NCI-H510A treated with DMSO at 0.1 percent for 48 hours (cell line): ENCODE data around the gene ZNF385B.
"Not testable (repeated sequence)": the region's sequence is repeated elsewhere in the genome, so short reads cannot be mapped to it uniquely, and the experiment has no call there.

ENCODE experiments used
- DNase-seq: peaks from one replicate; lab custom pipeline; 2025; lab: John Stamatoyannopoulos, UW

Gene ZNF385B

DNA sequence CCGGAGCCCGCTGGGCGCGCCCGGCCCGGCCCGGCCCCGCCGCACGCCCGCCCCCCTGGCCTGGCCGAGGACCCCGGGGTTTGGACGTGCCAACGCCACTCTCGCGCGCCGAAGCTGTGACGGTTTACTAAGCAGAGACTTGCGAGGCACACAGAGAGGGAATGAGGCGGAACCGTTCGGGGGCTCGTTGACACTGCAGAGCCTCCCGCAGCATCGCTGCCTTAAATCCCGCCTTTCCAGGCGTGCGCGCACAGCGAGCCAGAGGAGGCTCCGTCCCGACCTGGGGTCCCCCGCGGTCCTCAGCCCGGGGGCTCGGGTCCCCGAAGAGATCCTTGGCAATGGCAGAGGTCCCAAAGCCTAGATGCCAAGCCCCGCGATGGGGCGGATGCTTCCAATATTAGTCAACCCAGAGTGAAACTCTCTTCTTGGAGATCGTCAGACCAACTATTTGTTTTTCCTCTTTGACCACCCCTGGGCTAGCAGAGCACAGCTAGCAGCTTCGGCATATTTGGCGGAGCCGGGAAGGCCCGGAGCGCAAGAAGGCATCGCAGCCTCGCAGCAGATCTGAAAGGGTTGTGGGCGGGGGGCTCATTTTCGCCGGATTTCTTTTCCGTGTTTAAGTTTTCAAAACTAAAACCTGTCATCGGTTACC, at the start of gene ZNF385B:
TSS of gene ZNF385B (minus strand) at position 197 of the 652 bp plus-strand sequence.
- DNase-seq: peak; percentile 68

DNA sequence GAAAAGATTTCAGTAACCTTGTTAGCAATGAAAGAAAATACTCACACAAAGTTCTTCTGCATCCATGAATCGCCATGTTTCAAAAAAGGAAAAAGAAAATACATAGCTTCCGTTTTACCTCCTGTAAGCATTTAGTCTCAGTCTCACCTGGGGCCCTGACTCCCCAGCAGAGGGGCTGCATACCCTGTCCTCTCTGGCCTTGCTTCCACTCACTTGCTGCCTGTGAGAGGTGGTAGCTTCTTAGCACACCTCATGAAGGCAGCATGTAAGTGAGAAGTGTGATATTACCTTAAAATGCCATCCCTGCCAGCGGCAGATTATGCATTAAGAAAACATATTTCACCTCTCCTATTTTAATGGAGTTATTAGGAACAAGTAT, 49.3 kb upstream of the ZNF385B start:
- no peak for DNase-seq

DNA sequence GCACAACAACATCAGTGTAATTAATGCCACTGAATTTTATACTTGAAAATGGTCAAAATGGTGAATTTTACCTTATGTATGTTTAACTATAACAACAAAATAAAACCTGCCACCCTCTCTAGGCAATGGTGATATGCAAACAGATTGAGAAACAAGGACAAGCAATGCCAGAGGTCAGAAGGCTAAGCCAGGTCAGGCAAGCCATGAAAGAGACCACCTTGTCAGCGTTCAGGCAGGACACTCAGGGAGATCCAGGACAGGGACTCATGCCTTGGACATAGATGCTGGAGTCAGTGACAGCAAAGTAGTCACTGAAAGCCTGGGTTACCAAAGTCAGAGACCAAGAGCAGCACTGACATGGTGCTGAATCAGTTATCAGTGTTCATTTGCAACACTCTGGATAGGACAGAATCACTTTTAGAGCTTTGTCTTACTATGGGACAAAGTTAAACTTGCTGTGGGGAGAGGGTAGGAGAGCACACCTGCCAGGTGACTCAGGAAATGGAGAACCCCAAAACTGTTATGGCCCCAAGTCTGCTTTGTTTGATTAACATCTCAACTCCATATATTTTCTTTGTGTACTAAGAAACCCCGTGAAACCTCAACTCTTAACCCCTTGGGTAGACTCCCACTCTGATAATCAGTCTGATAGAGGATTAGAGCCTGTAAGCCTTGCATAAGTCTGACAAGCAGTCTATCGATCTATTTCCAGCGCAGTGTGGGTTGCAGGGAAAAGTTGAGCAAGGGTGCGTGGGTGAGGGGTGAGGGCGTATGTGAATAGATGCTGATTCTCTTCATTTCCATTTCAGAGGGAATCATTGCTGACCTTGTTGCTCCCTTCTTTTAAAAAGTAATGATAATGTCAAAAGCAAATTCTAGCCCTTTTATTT, 48.7 kb upstream of the ZNF385B start:
- no peak for DNase-seq

DNA sequence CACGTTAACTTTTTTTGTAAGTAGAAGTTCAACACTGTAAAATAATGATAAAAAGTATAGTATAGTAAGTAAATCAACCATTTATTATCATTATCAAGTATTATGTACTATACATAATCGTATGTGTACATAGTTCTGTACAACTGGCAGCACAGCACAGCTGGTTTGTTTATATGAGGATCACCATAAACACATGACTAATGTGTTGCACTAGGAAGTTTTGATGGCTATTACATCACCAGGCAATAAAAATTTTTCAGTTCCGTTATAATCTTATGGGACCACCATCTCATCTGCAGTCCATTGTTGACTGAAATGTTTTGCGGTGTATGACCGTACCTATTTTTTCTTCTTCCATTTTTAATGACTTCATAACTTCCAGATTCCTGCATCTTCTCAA, 39.2 kb upstream of the ZNF385B start:
- DNase-seq: no peak

DNA sequence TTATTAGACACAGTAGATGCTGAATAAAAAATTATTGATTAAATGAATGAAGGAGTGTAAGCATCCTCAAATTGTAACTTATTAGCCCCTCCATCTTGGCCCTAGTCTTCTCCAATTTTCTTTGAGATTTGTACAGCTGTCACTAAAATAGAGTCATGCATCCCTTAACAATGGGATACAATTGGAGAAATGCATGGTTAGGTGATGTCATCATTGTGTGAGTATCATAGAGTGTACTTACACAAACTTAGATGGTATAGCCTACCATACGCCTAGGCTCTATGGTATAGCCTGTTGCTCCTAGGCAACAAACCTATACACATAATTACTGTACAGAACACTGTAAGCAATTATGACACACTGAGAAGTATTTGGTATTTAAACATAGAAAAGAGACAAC, 38.3 kb upstream of the ZNF385B start:
- DNase-seq: no peak

DNA sequence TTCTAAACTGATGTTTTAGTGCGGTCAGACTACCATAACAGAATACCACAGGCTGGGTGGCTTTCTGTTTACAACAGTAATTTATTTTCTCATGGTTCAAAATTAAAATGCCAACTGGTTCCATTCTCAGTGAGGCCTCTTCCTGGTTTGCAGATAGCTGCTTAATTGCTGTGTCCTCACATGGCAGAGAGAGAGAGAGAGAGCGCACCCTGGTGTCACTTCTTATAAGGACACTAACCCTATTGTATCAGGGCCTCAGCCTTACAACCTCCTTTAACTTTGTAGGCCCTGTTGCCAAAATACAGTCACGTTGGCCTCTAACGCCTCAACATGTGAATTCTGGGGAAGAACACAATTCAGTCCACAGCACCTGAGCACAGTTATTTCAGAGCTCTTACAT, 37.5 kb upstream of the ZNF385B start:
- DNase-seq: peak; percentile 14

DNA sequence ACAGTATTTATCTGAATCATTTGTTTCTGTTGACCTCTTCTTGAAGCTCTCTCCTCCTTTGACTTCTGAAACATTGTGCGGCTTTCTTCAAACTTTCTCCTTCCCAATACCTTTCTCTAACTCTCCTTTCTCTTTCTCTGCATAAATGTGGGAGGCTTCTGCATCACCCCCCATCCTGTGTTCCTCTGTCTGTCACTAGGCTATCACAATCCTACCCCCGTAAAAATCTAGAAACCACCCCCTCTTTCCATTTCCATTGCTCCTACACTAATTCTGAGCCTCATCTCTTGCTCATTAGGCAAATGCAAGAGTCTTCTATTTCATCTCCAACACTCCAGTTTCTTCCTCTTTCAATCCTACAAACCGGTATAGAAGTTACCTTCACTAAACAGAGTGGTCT, 32.2 kb upstream of the ZNF385B start:
- DNase-seq: no peak

DNA sequence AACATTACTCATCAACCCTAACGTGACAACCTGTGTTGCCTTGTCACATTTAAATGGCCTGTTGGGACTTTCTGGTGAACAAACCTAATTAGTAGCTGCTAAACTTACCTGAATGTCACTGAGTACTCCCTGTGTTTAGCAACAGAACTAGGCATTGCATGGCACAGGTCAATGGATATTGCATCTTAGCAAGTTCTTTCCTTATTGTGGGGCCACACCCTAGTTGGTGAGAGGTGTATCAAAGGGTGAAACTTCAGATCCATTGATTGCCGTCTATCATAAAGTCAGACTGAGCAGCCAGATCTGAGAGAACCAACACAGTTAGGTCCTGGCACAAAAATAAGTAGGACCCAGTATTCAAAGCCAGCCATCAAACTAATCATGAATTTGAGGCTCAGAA, 29.8 kb upstream of the ZNF385B start:
- no peak for DNase-seq

DNA sequence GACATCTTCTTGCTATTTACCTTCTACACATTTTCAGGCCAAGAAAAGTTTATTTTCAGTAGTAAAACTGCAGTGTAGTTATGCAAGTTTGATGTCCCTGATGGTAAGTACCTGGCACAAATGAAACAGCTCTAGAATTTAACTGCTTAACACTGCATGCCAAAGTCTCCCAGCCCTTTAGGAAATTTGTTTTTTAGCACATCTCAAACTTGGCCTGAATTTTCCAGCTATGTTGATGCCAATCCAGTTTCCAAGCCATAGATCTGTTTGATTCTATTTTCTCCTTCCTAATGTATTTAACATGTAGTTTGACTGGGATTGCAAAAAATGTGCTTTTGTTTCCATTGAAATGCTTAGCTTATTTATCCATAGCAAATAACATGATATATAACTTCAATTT, 29.3 kb upstream of the ZNF385B start:
- DNase-seq: no peak

DNA sequence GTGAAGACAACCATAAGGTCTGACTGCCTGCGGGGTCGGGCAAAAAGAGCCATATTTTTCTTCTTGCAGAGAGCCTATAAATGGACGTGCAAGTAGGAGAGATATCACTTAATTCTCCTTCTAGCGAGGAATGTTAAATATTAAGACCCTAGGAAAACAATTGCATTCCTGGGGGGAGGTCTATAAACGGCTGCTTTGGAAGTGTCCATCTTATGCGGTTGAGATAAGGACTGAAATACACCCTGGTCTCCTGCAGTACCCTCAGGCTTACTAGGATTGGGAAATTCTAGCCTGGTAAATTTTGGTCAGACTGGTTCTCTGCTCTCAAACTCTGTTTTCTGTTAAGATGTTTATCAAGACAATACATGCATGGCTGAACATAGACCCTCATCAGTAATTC, 27.2 kb upstream of the ZNF385B start:
- not testable (repeated sequence) for DNase-seq

DNA sequence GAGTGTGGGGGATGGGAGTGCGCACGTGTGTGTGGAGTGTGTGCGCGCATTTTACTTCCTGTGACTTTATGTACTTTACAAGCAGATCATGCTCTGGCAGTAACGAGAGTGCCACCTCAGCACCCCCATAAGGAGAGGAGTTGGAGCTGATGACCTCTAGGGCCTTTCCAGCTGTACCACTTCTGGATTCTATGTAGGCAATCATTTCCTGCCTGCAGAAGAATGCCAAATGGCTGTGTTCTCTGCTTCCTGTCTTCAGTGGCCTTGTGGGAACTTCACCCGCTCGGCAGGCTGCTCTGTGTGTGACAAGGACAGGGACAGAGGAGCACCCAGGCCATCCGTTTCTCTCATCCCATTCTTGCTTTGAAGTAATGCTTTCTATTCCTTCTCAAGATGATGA, 22.8 kb upstream of the ZNF385B start:
- no peak for DNase-seq

DNA sequence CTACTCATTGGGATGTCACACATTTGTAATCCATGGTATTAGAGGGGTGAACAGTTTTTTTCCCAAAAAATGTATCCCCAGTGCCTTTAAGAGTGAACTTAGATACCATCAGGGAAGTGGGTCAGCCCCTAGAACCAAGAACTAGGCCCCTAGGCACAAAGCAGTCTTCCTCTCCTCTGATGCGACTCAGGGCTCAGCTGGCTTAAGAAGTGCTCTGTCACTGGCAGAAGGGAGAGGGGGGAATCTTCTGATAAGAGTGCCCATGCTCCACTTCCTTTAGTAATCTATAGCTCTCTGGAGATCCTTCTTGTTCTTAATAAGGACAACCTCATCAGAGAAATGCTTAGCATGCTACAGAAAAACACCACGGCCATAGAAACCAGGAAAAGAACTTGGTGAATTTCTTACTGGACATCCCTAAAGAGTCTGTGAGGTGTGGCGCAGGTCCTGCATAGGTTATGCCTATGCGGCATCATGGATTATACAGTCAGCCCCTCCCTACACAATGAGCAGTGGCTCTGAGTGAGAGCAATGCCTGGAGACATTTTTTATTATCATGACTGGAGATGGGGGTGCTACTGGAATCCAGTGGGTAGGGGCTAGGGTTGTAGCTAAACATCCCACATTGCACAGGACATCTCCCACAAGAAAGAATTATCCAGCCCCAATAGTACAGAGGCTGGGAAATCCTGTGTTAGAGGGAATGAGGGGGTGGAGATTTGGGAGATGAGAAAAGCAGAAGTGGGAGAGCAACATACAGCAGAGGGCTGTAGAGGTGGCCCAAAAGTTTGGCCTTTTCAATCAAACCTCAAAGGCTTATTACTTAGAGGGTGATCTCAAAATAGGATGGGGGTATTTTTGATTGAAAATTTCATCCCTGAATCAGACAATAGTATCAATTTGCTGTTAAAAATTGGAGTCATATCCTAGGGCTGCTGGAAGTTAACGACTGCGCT, 21.7 kb upstream of the ZNF385B start:
- no peak for DNase-seq

DNA sequence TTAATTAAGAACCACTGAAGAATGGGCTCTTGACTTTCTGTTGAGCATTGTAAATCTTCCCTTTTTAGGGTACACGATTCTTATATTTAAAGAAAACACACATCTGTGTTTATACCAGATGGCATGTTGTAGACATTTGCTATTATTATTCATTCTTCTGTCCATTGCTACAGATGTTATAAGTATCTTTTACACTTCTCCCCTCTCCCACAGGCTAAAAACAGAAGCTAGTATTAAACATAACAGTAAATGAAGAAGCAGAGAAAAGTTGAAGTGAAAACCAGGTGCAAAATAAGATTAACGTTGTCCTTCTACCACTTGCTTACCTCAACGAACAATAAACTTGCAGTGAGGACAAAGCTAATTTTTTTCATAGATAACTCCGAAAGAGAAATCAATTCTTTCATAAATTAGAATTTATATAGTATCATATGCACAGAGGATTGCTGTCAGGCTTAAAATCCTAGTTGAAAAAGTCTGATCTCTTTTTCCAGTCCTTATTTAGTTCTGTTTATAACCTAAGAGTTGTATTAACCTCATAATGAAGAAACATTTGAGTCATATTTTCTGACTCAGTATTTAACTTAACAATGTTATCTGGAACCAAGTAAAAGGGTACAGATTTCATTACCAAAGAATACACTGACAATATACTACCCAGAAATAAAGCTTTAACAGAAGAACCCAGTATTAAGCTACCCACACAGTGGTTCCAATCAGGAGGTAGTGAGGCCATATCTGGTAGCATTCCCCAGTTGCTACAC, 16.4 kb upstream of the ZNF385B start:
- DNase-seq: no peak

DNA sequence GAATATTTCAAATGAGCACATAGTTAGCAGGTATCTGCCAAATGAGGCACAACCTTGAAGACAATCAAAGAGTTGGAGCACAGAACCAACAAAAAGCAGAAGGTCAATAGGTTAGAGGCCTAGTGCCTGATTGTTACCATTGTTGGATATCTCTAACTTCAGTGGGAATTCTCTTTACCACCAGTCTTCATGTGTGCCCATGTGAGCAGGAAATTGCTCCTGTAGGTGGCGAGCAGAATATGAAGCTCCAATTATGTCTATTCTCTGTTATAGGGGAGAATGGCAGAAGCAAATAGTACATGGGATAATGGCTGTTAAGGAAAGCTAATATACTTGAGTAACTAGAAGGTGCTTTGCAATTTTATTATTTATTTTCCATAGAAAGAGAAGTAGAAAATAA, 14.9 kb upstream of the ZNF385B start:
- DNase-seq: no peak

DNA sequence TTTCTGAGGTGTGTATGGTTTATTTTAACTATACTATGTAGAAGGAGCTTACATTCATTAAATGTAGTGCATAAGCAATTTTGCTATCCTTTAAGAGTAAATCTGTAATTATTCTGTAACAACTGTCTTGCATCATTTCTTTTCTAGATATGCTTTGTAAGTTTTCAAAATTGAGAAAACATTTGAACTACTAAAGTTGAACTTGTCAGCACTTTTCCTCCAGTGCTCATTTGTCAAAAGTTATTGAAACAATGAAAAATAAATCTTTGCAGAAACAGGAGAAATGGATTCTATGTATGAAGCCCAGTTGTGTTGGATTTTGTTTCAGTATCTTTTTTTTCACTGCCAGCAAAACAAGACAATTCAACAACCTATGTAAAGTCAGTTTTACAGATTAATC, 14.5 kb upstream of the ZNF385B start:
- no peak for DNase-seq

DNA sequence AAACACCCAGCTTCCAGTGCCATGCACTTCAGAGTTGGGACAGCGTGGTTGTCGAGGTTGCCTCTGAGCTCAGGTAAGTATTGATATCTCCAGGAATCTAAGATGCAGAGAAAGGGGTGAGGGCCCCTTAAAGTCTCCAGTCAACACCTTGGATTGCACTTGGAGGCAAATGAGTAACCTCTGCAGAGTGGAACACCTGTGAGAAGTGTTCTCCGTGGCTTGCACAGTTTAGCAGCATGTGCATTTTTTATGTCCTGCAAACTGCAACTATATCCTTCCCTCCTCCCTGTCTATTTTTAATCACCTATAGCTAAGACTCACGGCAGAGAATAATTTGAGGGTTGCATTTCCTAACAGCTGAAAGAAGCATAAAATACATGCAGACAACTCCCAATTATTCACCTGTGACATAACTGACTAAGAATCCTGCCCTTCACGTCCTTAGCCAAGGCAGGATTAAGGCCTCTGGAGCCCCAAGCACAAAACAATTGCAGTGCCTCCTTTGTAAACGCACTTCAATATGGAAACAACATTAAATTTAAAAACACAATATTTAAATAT, 1.6 kb upstream of the ZNF385B start:
- no peak for DNase-seq

DNA sequence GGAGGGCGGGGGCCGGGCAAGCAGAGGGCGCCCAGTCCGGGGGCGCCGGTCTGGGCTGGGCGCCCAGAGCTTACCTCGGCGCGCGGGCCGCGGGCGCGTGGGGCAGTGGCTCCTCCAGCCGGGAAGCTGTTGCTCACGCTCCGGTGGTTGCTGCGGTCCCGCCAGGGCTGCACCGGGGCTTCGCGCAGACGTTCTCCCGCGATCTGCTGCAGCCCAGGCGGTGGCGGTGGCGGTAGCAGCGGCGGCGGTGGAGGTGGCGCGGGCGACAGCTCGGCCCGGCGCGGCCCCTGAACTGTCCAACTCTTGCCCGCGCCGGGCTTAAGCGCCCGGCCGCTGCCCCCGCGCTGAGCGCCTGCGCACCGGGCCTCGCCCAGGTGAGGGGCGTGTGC, 391 bp downstream of the ZNF385B start:
- peak; percentile 68 for DNase-seq

DNA sequence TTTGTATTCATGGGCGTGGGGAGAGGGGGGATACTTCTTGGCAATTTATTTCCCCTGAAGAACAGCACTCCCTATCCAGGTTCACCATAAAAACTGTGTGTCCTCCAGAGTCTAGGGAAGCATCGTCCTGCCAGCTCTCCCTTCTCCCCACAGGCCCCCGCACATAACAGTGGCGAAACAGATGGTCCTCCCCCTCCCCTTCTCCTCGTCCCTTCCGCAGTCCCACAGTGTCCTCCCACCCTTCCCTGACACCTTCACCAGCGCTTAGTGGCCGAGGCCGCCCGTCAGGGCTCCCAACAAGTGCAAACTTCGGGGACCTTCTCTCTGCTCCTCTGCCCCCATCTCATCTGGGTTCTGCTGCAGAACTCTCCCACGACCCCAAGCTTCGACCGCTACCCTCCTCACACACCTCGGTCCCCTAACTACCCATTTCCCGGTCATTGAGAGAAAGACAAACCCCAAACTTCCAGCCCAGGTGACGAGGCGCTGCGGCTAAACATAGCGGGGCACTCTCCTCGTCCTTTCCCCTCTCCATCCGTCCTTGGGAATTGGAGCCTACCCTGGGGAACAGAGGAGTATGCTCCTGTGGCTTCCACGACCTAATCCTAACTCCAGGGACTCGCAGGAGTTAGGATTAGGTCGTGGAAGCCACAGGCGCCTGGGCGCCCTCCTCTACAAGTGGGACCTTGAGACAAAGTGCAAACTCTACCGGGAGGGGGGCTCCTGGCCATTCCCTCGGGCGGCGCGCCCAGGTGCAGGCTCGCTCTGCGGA, 971 bp downstream of the ZNF385B start:
- DNase-seq: peak; percentile 66

DNA sequence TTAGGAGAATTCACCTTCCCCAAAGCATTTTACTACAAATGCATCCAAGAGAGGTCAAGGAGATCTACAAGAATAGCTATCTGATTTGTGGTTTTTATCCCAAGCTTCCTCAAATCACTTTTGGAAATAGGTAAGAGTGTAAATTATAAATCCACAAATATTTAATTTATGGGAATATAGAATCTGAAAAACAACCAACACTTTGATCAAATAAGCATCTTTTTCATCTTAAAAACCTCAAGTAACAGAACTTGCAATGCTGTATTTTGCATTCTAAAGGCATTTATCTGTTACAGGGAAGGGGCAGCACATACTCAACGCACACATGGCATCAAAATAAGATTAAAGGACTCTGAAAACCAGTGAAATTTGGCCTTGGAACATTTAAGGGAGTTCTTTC, 1.9 kb downstream of the ZNF385B start:
- no peak for DNase-seq

DNA sequence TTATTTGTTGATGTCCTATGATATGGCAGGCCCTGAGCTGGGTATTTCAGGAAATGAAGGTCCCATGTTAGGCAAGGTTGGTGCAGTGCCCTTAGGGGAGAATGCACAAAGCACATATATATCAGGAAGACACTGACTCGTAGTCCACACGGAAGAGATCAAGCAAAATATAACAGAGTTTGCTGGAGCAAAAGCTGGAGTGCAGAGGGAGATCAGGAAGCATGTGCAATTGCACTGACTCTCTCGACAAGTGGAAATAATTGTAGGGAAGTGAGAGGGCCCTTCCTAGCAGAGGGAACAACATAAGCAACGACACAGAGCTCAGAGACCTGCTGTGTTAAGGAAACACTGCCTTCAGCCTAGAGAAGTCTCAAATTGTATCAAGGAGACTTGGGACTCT, 4.2 kb downstream of the ZNF385B start:
- no peak for DNase-seq

DNA sequence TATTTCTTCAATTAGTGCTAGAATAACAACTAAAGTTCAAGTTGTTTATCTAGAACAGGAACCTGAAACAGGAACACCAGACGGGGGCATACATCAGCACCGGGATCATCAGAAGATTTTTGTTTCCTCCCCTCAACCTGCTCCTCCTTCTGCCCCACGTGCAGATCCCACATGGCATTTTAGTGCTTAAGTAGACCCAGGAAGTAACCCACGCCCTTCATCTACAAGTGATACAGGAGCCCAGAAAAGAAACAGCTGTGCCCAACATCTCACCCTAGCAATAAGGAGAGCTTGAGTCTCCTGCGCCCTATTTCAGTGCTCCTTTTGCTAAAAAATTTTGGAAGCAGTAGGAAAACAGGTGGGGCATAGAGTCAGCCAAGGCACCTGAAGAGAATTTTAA, 5.2 kb downstream of the ZNF385B start:
- no peak for DNase-seq
